HCT116 (cell line): Measurements from ENCODE around the gene DOCK9. TPM values are rescaled to one million over a fixed set of nuclear protein-coding genes. Genes with fewer than 3 reads are reported as not detected.

ENCODE experiments used
- ATAC-seq: fragments of 200-7000 bp; cut with Tn5 transposase; 2 replicates; pipeline ENCODE4 v1.9.1; 2020; ENCODE audit warnings: mild to moderate bottlenecking, moderate library complexity
- BruUV-seq: library from RNA; stranded (reverse); fragments of 400-500 nt; replicated peaks from 2 replicates; lab custom pipeline; 2021; lab: Mats Ljungman, UMichigan
- CTCF ChIA-PET: fragments of 300-600 bp; sonication (Branson Sonifier 250); formaldehyde crosslinking; loops from one replicate; lab custom pipeline; 2021; ENCODE audit warnings: antibody characterized with exemption; lab: Charles Lee
- POLR2A ChIA-PET: fragments of 300-600, 350-600 bp; sonication (Branson Sonifier 250); formaldehyde crosslinking; loops from one replicate; lab custom pipeline; 2021; ENCODE audit warnings: antibody characterized with exemption; lab: Charles Lee
- RAD21 ChIA-PET, 2 experiments: fragments of 300-600 bp; sonication (Branson Sonifier 250); formaldehyde crosslinking; loops; one replicate each; lab custom pipeline; 2023; ENCODE audit warnings: low total read pairs in 2 of 2; ENCODE audit not compliant: uncharacterized antibody in 2 of 2, unreplicated experiment in 2 of 2, low non-redundant PET in 1 of 2; lab: Charles Lee
- DNase-seq: peaks from one replicate; pipeline ENCODE4 v3.0.0-alpha.2; 2010; ENCODE audit warnings: low read depth, low spot score
- H2AFZ ChIP-seq: fragments of 200-600 bp; shearing (Covaris generic), sonication (generic); 2 replicates; pipeline ENCODE4 v1.6.1; 2017; ENCODE audit warnings: low read depth, mixed run types, mixed read lengths, antibody characterized with exemption, low read length; ENCODE audit not compliant: poor library complexity, severe bottlenecking
- H3K27ac ChIP-seq: 2 replicates; pipeline ENCODE4 v1.5.1; 2012; ENCODE audit warnings: low read depth, low read length
- H3K27me3 ChIP-seq: fragments of 200-600 bp; sonication (generic); 2 replicates; pipeline ENCODE4 v1.6.1; 2016; ENCODE audit warnings: mixed run types, low read length, mixed read lengths; ENCODE audit not compliant: insufficient read depth
- H3K36me3 ChIP-seq, 2 experiments: fragments of 200-500 bp in 1 of 2; fragments of 200-600 bp in 1 of 2; sonication (Bioruptor generic) in 1 of 2; sonication (generic) in 1 of 2; 2 replicates each; pipeline versions ENCODE4 v1.5.1 to v1.6.1; 2014 to 2016; ENCODE audit warnings: low read length in 2 of 2, inconsistent platforms in 1 of 2, mixed read lengths in 1 of 2, mixed run types in 1 of 2; ENCODE audit not compliant: insufficient read depth in 2 of 2, control insufficient read depth in 1 of 2
- H3K4me1 ChIP-seq, 2 experiments: fragments of 200-600 bp in 1 of 2; sonication (generic) in 1 of 2; 2 replicates each; pipeline versions ENCODE4 v1.5.1 to v1.6.1; 2012 to 2017; ENCODE audit warnings: low read length in 2 of 2, inconsistent platforms in 1 of 2, mild to moderate bottlenecking in 1 of 2, mixed read lengths in 1 of 2, mixed run types in 1 of 2, moderate library complexity in 1 of 2; ENCODE audit not compliant: insufficient read depth in 2 of 2, control insufficient read depth in 1 of 2
- H3K4me2 ChIP-seq: fragments of 200-600 bp; sonication (generic); 2 replicates; pipeline ENCODE4 v1.6.1; 2017; ENCODE audit warnings: mixed run types, low read length, mixed read lengths
- H3K4me3 ChIP-seq, 2 experiments: fragments of 200-600 bp in 1 of 2; sonication (generic) in 1 of 2; replicated peaks in 1 of 2; 2 replicates each; pipeline ENCODE4 v1.5.1; 2011 to 2016; ENCODE audit warnings: low read length in 2 of 2, control low read depth in 1 of 2, low read depth in 1 of 2, mild to moderate bottlenecking in 1 of 2, mixed read lengths in 1 of 2, mixed run types in 1 of 2
- H3K79me2 ChIP-seq: fragments of 200-600 bp; sonication (generic); 2 replicates; pipeline ENCODE4 v1.6.1; 2017; ENCODE audit warnings: mild to moderate bottlenecking, mixed run types, low read length, moderate library complexity, mixed read lengths; ENCODE audit not compliant: insufficient read depth
- H3K9ac ChIP-seq: fragments of 200-600 bp; sonication (generic); 2 replicates; pipeline ENCODE4 v1.6.1; 2016; ENCODE audit warnings: low read length, mixed read lengths
- H3K9me2 ChIP-seq: fragments of 200-600 bp; sonication (generic), shearing (Covaris generic); 2 replicates; pipeline ENCODE4 v1.6.1; 2017; ENCODE audit warnings: mixed run types, mild to moderate bottlenecking, moderate library complexity; ENCODE audit not compliant: insufficient read depth
- H3K9me3 ChIP-seq, 2 experiments: fragments of 200-500 bp in 1 of 2; fragments of 200-600 bp in 1 of 2; sonication (Bioruptor generic) in 1 of 2; sonication (generic) in 1 of 2; 2 replicates each; pipeline ENCODE4 v1.6.1; 2014 to 2017; ENCODE audit warnings: low read length in 2 of 2, mixed read lengths in 2 of 2, inconsistent platforms in 1 of 2, low read depth in 1 of 2, mild to moderate bottlenecking in 1 of 2, mixed run types in 1 of 2, moderate library complexity in 1 of 2; ENCODE audit not compliant: control insufficient read depth in 1 of 2, insufficient read depth in 1 of 2
- H4K20me1 ChIP-seq: fragments of 200-600 bp; sonication (generic), shearing (Covaris generic); 2 replicates; pipeline ENCODE4 v1.6.1; 2017; ENCODE audit warnings: mixed run types, mild to moderate bottlenecking, moderate library complexity; ENCODE audit not compliant: insufficient read depth
- EGR1 ChIP-seq: IDR thresholded peaks from 2 replicates; pipeline ENCODE4 v1.6.1; 2012; ENCODE audit warnings: low read depth
- ELF1 ChIP-seq: IDR thresholded peaks from 2 replicates; pipeline ENCODE4 v1.6.1; 2012; ENCODE audit warnings: low read depth, borderline replicate concordance
- EZH2phosphoT487 ChIP-seq: fragments of 200-600 bp; IDR thresholded peaks from 2 replicates; pipeline ENCODE4 v1.6.1; 2018; ENCODE audit warnings: antibody characterized with exemption, borderline replicate concordance
- FOSL1 ChIP-seq: IDR thresholded peaks from 2 replicates; pipeline ENCODE4 v1.6.1; 2012; ENCODE audit warnings: low read depth
- JUND ChIP-seq: IDR thresholded peaks from 2 replicates; pipeline ENCODE4 v1.6.1; 2012
- MAX ChIP-seq: IDR thresholded peaks from 2 replicates; pipeline ENCODE4 v1.6.1; 2012
- RAD21 ChIP-seq: IDR thresholded peaks from 2 replicates; pipeline ENCODE4 v1.6.1; 2012; ENCODE audit warnings: low read depth, mild to moderate bottlenecking
- SIN3A ChIP-seq: IDR thresholded peaks from 2 replicates; pipeline ENCODE4 v1.6.1; 2012; ENCODE audit warnings: low read depth
- SP1 ChIP-seq: IDR thresholded peaks from 2 replicates; pipeline ENCODE4 v1.6.1; 2012; ENCODE audit warnings: low read depth
- TCF7L2 ChIP-seq: IDR thresholded peaks from 2 replicates; pipeline ENCODE4 v1.7.0; 2011; ENCODE audit warnings: borderline replicate concordance, inconsistent platforms; ENCODE audit not compliant: insufficient read depth, insufficient read length; ENCODE audit errors: extremely low read depth
- ZBTB33 ChIP-seq: IDR thresholded peaks from 2 replicates; pipeline ENCODE4 v1.6.1; 2011; ENCODE audit warnings: mild to moderate bottlenecking, low read length, moderate library complexity; ENCODE audit not compliant: insufficient replicate concordance; ENCODE audit errors: extremely low read depth
- ZNF274 ChIP-seq: fragments of 200-500 bp; sonication (Bioruptor generic); IDR thresholded peaks from 2 replicates; pipeline ENCODE4 v1.6.1; 2014; ENCODE audit warnings: mild to moderate bottlenecking, low read depth, low read length, inconsistent platforms
- intact Hi-C: fragments of 100-400 bp; cut with micrococcal nuclease; formaldehyde crosslinking; loops from 2 replicates; pipeline ENCODE4 v1.10.0; 2022
- total RNA-seq: library from RNA; stranded (reverse); gene quantifications from one replicate; pipeline ENCODE4 v1.2.1, GENCODE V29; 2021; ENCODE audit not compliant: unreplicated experiment
- TF ChIP-seq, protein P1 (sequence below): IDR thresholded peaks from 2 replicates; pipeline ENCODE4 v1.6.1; 2012; ENCODE audit warnings: low read depth

DOCK9 gene
- total RNA-seq, 1 experiment from 2014 or later, result 58.8 TPM

- Histone ChIP-seq H3K36me3 (0 out of 4 replicates have a peak, but pooled peaks cover 0 to 4% of the 10 kb centered on the region in 2 experiments), H3K4me2 (no peak overlapping the region), H3K9me3 (no peaks in the 10 kb centered on the region), H4K20me1 (no peaks in the 10 kb centered on the region), H3K4me1 (no peaks in the 10 kb centered on the region), H3K4me3 (no peak overlapping the region), H2AFZ (no peak overlapping the region), H3K27ac (no peak overlapping the region), H3K79me2 (no peaks in the 10 kb centered on the region), H3K9ac (no peak overlapping the region), H3K9me2 (no peaks in the 10 kb centered on the region)
- no peak for DNase-seq
- CTCF ChIA-PET, result no interaction called here
- intact Hi-C loops, result no loop called here
- TF ChIP-seq TCF7L2, result no peak
- TF ChIP-seq RAD21, result no peak
- TF ChIP-seq JUND, result no peak
- TF ChIP-seq, protein P1, sequence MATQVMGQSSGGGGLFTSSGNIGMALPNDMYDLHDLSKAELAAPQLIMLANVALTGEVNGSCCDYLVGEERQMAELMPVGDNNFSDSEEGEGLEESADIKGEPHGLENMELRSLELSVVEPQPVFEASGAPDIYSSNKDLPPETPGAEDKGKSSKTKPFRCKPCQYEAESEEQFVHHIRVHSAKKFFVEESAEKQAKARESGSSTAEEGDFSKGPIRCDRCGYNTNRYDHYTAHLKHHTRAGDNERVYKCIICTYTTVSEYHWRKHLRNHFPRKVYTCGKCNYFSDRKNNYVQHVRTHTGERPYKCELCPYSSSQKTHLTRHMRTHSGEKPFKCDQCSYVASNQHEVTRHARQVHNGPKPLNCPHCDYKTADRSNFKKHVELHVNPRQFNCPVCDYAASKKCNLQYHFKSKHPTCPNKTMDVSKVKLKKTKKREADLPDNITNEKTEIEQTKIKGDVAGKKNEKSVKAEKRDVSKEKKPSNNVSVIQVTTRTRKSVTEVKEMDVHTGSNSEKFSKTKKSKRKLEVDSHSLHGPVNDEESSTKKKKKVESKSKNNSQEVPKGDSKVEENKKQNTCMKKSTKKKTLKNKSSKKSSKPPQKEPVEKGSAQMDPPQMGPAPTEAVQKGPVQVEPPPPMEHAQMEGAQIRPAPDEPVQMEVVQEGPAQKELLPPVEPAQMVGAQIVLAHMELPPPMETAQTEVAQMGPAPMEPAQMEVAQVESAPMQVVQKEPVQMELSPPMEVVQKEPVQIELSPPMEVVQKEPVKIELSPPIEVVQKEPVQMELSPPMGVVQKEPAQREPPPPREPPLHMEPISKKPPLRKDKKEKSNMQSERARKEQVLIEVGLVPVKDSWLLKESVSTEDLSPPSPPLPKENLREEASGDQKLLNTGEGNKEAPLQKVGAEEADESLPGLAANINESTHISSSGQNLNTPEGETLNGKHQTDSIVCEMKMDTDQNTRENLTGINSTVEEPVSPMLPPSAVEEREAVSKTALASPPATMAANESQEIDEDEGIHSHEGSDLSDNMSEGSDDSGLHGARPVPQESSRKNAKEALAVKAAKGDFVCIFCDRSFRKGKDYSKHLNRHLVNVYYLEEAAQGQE, result no peak
- no peak for TF ChIP-seq ZNF274
- no peak for TF ChIP-seq EGR1
- TF ChIP-seq ZBTB33, result no peak
- no peak for TF ChIP-seq SP1
- TF ChIP-seq ELF1, result no peak
- TF ChIP-seq EZH2phosphoT487, result no peak
- no peak for TF ChIP-seq FOSL1
- TF ChIP-seq SIN3A, result no peak
- no peak for TF ChIP-seq MAX
- TF ChIP-seq, all 23 proteins: peak for 0
- ChIA-PET POLR2A (no interaction called here), RAD21 (no interaction called here)
- no peak for ATAC-seq
- no TSS peak for BruUV-seq
- H3K27me3 ChIP-seq, result no peaks in the 10 kb centered on the region
Observed at GRCh38 chr13:98916403-98916802, 61.5 kb downstream of the DOCK9 start.
